ENCODE data around the gene HNRNPLL. TPM values are rescaled to one million over a fixed set of nuclear protein-coding genes. Genes with fewer than 3 reads are reported as not detected.
"Not testable (repeated sequence)": the region's sequence is repeated elsewhere in the genome, so short reads cannot be mapped to it uniquely, and the experiment has no call there.

The HNRNPLL gene
- total and polyA plus RNA-seq, 2 of the 13 experiments (the other 11 are each of a cell fraction or from before 2014, with no cell fraction given) = 49.4 to 103 TPM

DNA sequence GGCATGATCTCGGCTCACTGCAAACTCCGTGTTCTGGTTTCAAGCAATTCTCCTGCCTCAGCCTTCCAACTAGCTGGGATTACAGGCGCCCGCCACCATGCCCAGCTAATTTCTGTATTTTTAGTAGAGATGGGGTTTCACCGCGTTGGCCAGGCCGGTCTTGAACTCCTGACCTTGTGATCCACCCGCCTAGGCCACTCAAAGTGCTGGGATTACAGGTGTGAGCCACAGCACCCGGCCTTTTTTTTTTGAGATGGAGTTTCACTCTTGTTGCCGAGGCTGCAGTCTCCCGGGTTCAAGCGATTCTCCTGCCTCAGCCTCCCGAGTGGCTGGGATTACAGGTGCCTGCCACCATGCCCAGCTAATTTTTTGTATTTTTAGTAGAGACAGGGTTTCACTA is 65.4 kb downstream of the HNRNPLL start:
- H3K4me2 ChIP-seq (ENCODE audit: low read depth, low read length); H2AFZ ChIP-seq (ENCODE audit: low read length); DNase-seq (ENCODE audit: low spot score); POLR2A ChIA-PET; H3K27ac ChIP-seq (ENCODE audit: extremely low read length, insufficient read depth, low read length); H3K27me3 ChIP-seq (ENCODE audit: control insufficient read depth in 1 of 2, insufficient read depth in 2 of 2, low read length in 2 of 2); H4K20me1 ChIP-seq (ENCODE audit: insufficient read depth, low read length); H3K36me3 ChIP-seq (replicated peaks in 1 of 2; ENCODE audit: control insufficient read depth in 1 of 2, insufficient read depth in 2 of 2, low read length in 2 of 2); H3K79me2 ChIP-seq (ENCODE audit: insufficient read depth, low read length); H3K4me3 ChIP-seq (replicated peaks in 1 of 3; ENCODE audit: insufficient read depth in 1 of 3, low read depth in 2 of 3, low read length in 3 of 3); BruUV-seq (replicated peaks); H3K9me3 ChIP-seq (ENCODE audit: low read length); FAIRE-seq; ATAC-seq; H3K9ac ChIP-seq (ENCODE audit: insufficient read depth, low read depth, low read length): not testable (repeated sequence)
- intact Hi-C loops (cut with micrococcal nuclease; ENCODE audit: unreplicated experiment) (loop anchor here (2.0 kb wide), 1 partner anchor 44 kb away; no protein-coding TSS in a partner anchor), in situ Hi-C loops (cut with HindIII; ENCODE audit: extremely low pct_ligation_motif_present, low pct_unique_long_range_greater_than_20kb) (loop anchor here (5.0 kb wide), 1 partner anchor 200 kb away; no protein-coding TSS in a partner anchor)
- peaks cover 68% of the 10 kb centered on the region for H3K4me1 ChIP-seq (ENCODE audit: insufficient read depth, low read length)
- 93% methylated on average over 13 of the region's 13 CpGs for WGBS (ENCODE audit: low lambda C conversion rate)
- CTCF ChIA-PET (ENCODE audit: low intra/inter-chr PET ratio, low total read pairs) = interaction anchor here (1.3 to 1.9 kb wide), 2 partner anchors 18 to 203 kb away, joined by 3 to 17 read pairs; no protein-coding TSS in a partner anchor
- TF ChIP-seq, protein P1, sequence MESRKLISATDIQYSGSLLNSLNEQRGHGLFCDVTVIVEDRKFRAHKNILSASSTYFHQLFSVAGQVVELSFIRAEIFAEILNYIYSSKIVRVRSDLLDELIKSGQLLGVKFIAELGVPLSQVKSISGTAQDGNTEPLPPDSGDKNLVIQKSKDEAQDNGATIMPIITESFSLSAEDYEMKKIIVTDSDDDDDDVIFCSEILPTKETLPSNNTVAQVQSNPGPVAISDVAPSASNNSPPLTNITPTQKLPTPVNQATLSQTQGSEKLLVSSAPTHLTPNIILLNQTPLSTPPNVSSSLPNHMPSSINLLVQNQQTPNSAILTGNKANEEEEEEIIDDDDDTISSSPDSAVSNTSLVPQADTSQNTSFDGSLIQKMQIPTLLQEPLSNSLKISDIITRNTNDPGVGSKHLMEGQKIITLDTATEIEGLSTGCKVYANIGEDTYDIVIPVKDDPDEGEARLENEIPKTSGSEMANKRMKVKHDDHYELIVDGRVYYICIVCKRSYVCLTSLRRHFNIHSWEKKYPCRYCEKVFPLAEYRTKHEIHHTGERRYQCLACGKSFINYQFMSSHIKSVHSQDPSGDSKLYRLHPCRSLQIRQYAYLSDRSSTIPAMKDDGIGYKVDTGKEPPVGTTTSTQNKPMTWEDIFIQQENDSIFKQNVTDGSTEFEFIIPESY (CRISPR knock-in tag; IDR thresholded peaks at IDR 0.05) = peak; percentile 70; the same call in 1 of the 2 replicates

DNA sequence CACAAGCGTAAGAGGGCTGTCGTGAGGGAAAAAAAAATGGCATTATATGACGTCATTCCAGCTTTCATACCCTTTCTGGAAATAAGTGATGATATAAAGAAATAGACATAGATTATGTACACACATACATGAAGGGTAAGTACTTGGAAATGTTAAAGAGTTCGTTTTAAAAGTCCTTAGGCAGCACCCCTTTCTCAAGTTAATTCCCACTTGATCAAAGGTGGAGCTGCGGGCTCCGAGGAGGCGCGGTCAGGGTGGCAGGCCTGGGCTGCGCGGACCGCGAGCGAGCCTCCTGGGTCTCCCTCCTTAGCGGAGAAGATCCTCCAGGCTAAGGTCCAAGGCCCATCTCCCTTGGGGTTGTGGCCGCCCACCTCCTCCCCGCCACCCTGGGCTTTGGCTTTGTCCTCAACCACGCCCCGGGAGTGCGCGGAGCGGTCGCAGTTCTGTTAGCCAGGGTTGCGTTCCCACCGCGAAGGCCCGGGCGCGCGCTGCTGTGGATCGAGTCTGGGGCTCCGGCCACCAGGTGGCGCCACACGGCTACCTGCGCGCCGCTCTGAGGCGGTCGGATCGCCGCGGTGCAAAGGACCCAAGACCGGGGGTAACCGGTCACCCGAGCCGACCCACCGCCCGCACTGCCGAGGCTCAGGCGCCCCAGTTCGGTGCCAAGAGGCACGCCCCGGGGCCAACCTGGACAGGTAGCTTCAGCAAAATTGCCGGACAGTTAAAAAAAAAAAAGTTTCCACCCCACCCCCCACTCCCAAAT is 66.8 kb downstream of the HNRNPLL start:
- in situ Hi-C loops (cut with HindIII; ENCODE audit: extremely low pct_ligation_motif_present, low pct_unique_long_range_greater_than_20kb) (loop anchor here (5.0 kb wide), 1 partner anchor 201 kb away; no protein-coding TSS in a partner anchor), intact Hi-C loops (cut with micrococcal nuclease; ENCODE audit: unreplicated experiment) (loop anchor here (2.0 kb wide), 1 partner anchor 45 kb away; no protein-coding TSS in a partner anchor)
- ATAC-seq = peak; percentile 86
- no peak for FAIRE-seq
- Histone ChIP-seq H3K27ac (ENCODE audit: extremely low read length, insufficient read depth, low read length) (no peak overlapping the region), H3K4me3 (replicated peaks in 1 of 3; ENCODE audit: insufficient read depth in 1 of 3, low read depth in 2 of 3, low read length in 3 of 3) (peak overlapping the region; percentile 65 to 78 (median 67)), H3K9ac (ENCODE audit: insufficient read depth, low read depth, low read length) (peak overlapping the region; percentile 71), H4K20me1 (ENCODE audit: insufficient read depth, low read length) (no peaks in the 10 kb centered on the region), H3K27me3 (ENCODE audit: control insufficient read depth in 1 of 2, insufficient read depth in 2 of 2, low read length in 2 of 2) (0 out of 5 replicates have a peak, but pooled peaks cover 0 to 1% of the 10 kb centered on the region in 2 experiments), H3K4me2 (ENCODE audit: low read depth, low read length) (peak overlapping the region; percentile 99), H3K9me3 (ENCODE audit: low read length) (no peaks in the 10 kb centered on the region), H2AFZ (ENCODE audit: low read length) (peak overlapping the region; percentile 33), H3K4me1 (ENCODE audit: insufficient read depth, low read length) (peaks cover 55% of the 10 kb centered on the region), H3K79me2 (ENCODE audit: insufficient read depth, low read length) (no peaks in the 10 kb centered on the region), H3K36me3 (replicated peaks in 1 of 2; ENCODE audit: control insufficient read depth in 1 of 2, insufficient read depth in 2 of 2, low read length in 2 of 2) (no peaks in the 10 kb centered on the region)
- DNase-seq (ENCODE audit: low spot score) = peak; percentile 67
- CTCF ChIA-PET (ENCODE audit: low intra/inter-chr PET ratio, low total read pairs) = interaction anchor here (0.6 to 1.9 kb wide), 7 partner anchors 20 to 204 kb away, joined by 3 to 17 read pairs (median 3); no protein-coding TSS in a partner anchor
- 23% methylated on average over 26 of the region's 53 CpGs for WGBS (ENCODE audit: low lambda C conversion rate)
- POLR2A ChIA-PET = interaction anchor here (1.0 kb wide), 1 partner anchor 215 kb away, joined by 3 read pairs; the partner anchor contains the start of gene SRSF7
- no TSS peak for BruUV-seq (replicated peaks)
- peak; percentile 72 for TF ChIP-seq YEATS4 (CRISPR knock-in tag; IDR thresholded peaks at IDR 0.05; ENCODE audit: borderline replicate concordance)
- no peak for TF ChIP-seq TRIM24 (CRISPR knock-in tag; IDR thresholded peaks at IDR 0.05)
- TF ChIP-seq ZBTB10 (CRISPR knock-in tag; IDR thresholded peaks at IDR 0.05; ENCODE audit: borderline replicate concordance) = peak; percentile 63; the same call in 1 of the 2 replicates
